ENCODE results near the gene GSE1. TPM values are rescaled to one million over a fixed set of nuclear protein-coding genes. Genes with fewer than 3 reads are reported as not detected.
A peak's percentile ranks its signal among the peaks of the same experiment; 100 is the strongest.

The GSE1 gene
- total and polyA plus RNA-seq, 9 of the 15 experiments (the other 6 are each of a cell fraction or from before 2014, with no cell fraction given), result 12.2 to 244 (median 57.9) TPM

- TF ChIP-seq RREB1 (CRISPR knock-in tag; IDR thresholded peaks at IDR 0.05), result peak; percentile 90
- TF ChIP-seq ZNF79 (CRISPR knock-in tag; IDR thresholded peaks at IDR 0.05; ENCODE audit: low read depth), result 0 out of 2 replicates have a peak, but pooled peaks have one; percentile 40
- TF ChIP-seq ZBTB7A (IDR thresholded peaks at IDR 0.05; ENCODE audit: borderline replicate concordance, control insufficient read depth, low read depth, low read length), result peak; percentile 74
- no peak for TF ChIP-seq PCBP2 (IDR thresholded peaks at IDR 0.05; ENCODE audit: low read depth, low read length, poor library complexity, severe bottlenecking)
- peak; percentile 50 for TF ChIP-seq JUND (IDR thresholded peaks at IDR 0.05; ENCODE audit: borderline replicate concordance, low read depth, low read length)
- TF ChIP-seq JUND (tag; IDR thresholded peaks at IDR 0.05; ENCODE audit: borderline replicate concordance, low read depth, low read length), result peak; percentile 82; the same call in 1 of the 3 replicates
- no peak for TF ChIP-seq FOXA1 (IDR thresholded peaks at IDR 0.05; ENCODE audit: borderline replicate concordance)
- no peak for TF ChIP-seq ZNF75A (CRISPR knock-in tag; IDR thresholded peaks at IDR 0.05)
- TF ChIP-seq ZNF311 (CRISPR knock-in tag; IDR thresholded peaks at IDR 0.05), result peak; percentile 91
- TF ChIP-seq ESRRA (IDR thresholded peaks at IDR 0.05; ENCODE audit: borderline replicate concordance, low read depth), result peak; percentile 97; the same call in 1 of the 2 replicates
- 0 out of 2 replicates have a peak, but pooled peaks have one; percentile 20 for TF ChIP-seq ZKSCAN3 (CRISPR knock-in tag; IDR thresholded peaks at IDR 0.05)
- peak; percentile 76 for TF ChIP-seq KLF1 (tag; IDR thresholded peaks at IDR 0.05)
- TF ChIP-seq ZNF668 (CRISPR knock-in tag; IDR thresholded peaks at IDR 0.05), result peak; percentile 80
- TF ChIP-seq ZNF212 (CRISPR knock-in tag; IDR thresholded peaks at IDR 0.05), result peak; percentile 29; the same call in 1 of the 2 replicates
- TF ChIP-seq NFIC (IDR thresholded peaks at IDR 0.05), result no peak
- peak; percentile 94 for TF ChIP-seq CUX1 (CRISPR knock-in tag; IDR thresholded peaks at IDR 0.05)
- peak; percentile 85 for TF ChIP-seq NFRKB (IDR thresholded peaks at IDR 0.05; ENCODE audit: low read depth)
Measured at GRCh38 chr16:85567101-85567866, 45.8 kb upstream of the GSE1 start (continued).
